Measurements from ENCODE around the gene BLOC1S1.

The BLOC1S1 gene

GRCh38 chr12:55728939-55729818 lies 13.3 kb downstream of the BLOC1S1 start, which contains the start of gene CD63:
Gene CD63, minus strand, starts transcription at chr12:55729009. Its CDS starts 668 bp downstream, at chr12:55728341.
- H4K20me1 ChIP-seq (ENCODE audit: insufficient read depth, low read length, poor library complexity, severe bottlenecking): peaks cover 23% of the 10 kb centered on the region
- H3K9ac ChIP-seq (ENCODE audit: low read depth, low read length, poor library complexity, severe bottlenecking): peak within 1 kb of the TSS; percentile 94
- H3K27me3 ChIP-seq (ENCODE audit: insufficient read depth, low read length, poor library complexity, severe bottlenecking): no peaks in the 10 kb centered on the region
- H3K4me2 ChIP-seq (ENCODE audit: low read depth, low read length, poor library complexity, severe bottlenecking): peak within 1 kb of the TSS; percentile 76
- TF ChIP-seq CTCF (conservative IDR thresholded peaks at IDR 0.05; ENCODE audit: low read length): no peak
- TF ChIP-seq EZH2phosphoT487 (IDR thresholded peaks at IDR 0.05; ENCODE audit: borderline replicate concordance): no peak
- H3K9me3 ChIP-seq (ENCODE audit: insufficient read depth, low read depth, low read length): no peaks in the 10 kb centered on the region
- H2AFZ ChIP-seq (ENCODE audit: low read length): peak within 1 kb of the TSS; percentile 68
- peaks cover 12% of the 10 kb centered on the region for H3F3A ChIP-seq (ENCODE audit: low read depth)
- H3K36me3 ChIP-seq (ENCODE audit: insufficient read depth, low read length): peaks cover 3% of the 10 kb centered on the region; the same call in 1 of the 2 replicates
- peaks cover 45% of the 10 kb centered on the region for H3K79me2 ChIP-seq (ENCODE audit: insufficient read depth, low read length)
- peak within 1 kb of the TSS; percentile 80 for H3K4me3 ChIP-seq (ENCODE audit: low read length, poor library complexity, severe bottlenecking)
- H3K9me2 ChIP-seq (replicated peaks; ENCODE audit: low read depth, low read length): no peaks in the 10 kb centered on the region
- H3K4me1 ChIP-seq (ENCODE audit: insufficient read depth, low read length, poor library complexity, severe bottlenecking): peaks cover 38% of the 10 kb centered on the region

- no peaks in the 10 kb centered on the region for H3K27me3 ChIP-seq (ENCODE audit: insufficient read depth, low read length, poor library complexity, severe bottlenecking)
- TF ChIP-seq EZH2phosphoT487 (IDR thresholded peaks at IDR 0.05; ENCODE audit: borderline replicate concordance) (no peak), CTCF (conservative IDR thresholded peaks at IDR 0.05; ENCODE audit: low read length) (peak; percentile 47)
- H3K4me3 ChIP-seq (ENCODE audit: low read length, poor library complexity, severe bottlenecking): peak overlapping the region; percentile 80
- peaks cover 23% of the 10 kb centered on the region for H4K20me1 ChIP-seq (ENCODE audit: insufficient read depth, low read length, poor library complexity, severe bottlenecking)
- H2AFZ ChIP-seq (ENCODE audit: low read length): peak overlapping the region; percentile 68; the same call in 1 of the 2 replicates
- H3K36me3 ChIP-seq (ENCODE audit: insufficient read depth, low read length): no peaks in the 10 kb centered on the region; the same call in 1 of the 2 replicates
- peak overlapping the region; percentile 76 for H3K4me2 ChIP-seq (ENCODE audit: low read depth, low read length, poor library complexity, severe bottlenecking)
- no peaks in the 10 kb centered on the region for H3K9me2 ChIP-seq (replicated peaks; ENCODE audit: low read depth, low read length)
- H3K4me1 ChIP-seq (ENCODE audit: insufficient read depth, low read length, poor library complexity, severe bottlenecking): peaks cover 34% of the 10 kb centered on the region
- H3K9me3 ChIP-seq (ENCODE audit: insufficient read depth, low read depth, low read length): no peaks in the 10 kb centered on the region
- peak overlapping the region; percentile 94 for H3K9ac ChIP-seq (ENCODE audit: low read depth, low read length, poor library complexity, severe bottlenecking)
- peaks cover 42% of the 10 kb centered on the region for H3K79me2 ChIP-seq (ENCODE audit: insufficient read depth, low read length)
- peaks cover 12% of the 10 kb centered on the region for H3F3A ChIP-seq (ENCODE audit: low read depth)
Measured at GRCh38 chr12:55729819-55730818, 14.3 kb downstream of the BLOC1S1 start.

GRCh38 chr12:55732288-55732687 lies 16.4 kb downstream of the BLOC1S1 start:
- Histone ChIP-seq H3K36me3 (ENCODE audit: insufficient read depth, low read length) (no peaks in the 10 kb centered on the region), H3K9ac (ENCODE audit: low read depth, low read length, poor library complexity, severe bottlenecking) (no peak overlapping the region), H3K79me2 (ENCODE audit: insufficient read depth, low read length) (peaks cover 27% of the 10 kb centered on the region), H3K9me3 (ENCODE audit: insufficient read depth, low read depth, low read length) (no peaks in the 10 kb centered on the region), H2AFZ (ENCODE audit: low read length) (no peak overlapping the region), H4K20me1 (ENCODE audit: insufficient read depth, low read length, poor library complexity, severe bottlenecking) (peaks cover 9% of the 10 kb centered on the region), H3K4me1 (ENCODE audit: insufficient read depth, low read length, poor library complexity, severe bottlenecking) (peaks cover 32% of the 10 kb centered on the region), H3K27me3 (ENCODE audit: insufficient read depth, low read length, poor library complexity, severe bottlenecking) (no peaks in the 10 kb centered on the region), H3K4me2 (ENCODE audit: low read depth, low read length, poor library complexity, severe bottlenecking) (peak overlapping the region; percentile 28), H3K4me3 (ENCODE audit: low read length, poor library complexity, severe bottlenecking) (no peak overlapping the region), H3K9me2 (replicated peaks; ENCODE audit: low read depth, low read length) (no peaks in the 10 kb centered on the region), H3F3A (ENCODE audit: low read depth) (peaks cover 12% of the 10 kb centered on the region)
- TF ChIP-seq CTCF (conservative IDR thresholded peaks at IDR 0.05; ENCODE audit: low read length) (no peak), EZH2phosphoT487 (IDR thresholded peaks at IDR 0.05; ENCODE audit: borderline replicate concordance) (no peak)
